NB4 (cell line): Measurements from ENCODE around the gene TM4SF1.

ENCODE experiments used
- DNase-seq: peaks from one replicate; pipeline ENCODE4 v3.0.0; 2010; ENCODE audit warnings: low read depth
- H3K4me3 ChIP-seq: one replicate; pipeline ENCODE4 v1.5.1; 2011; ENCODE audit warnings: mild to moderate bottlenecking, low read depth, low read length, moderate library complexity
- CTCF ChIP-seq: IDR thresholded peaks from one replicate; pipeline ENCODE4 v1.5.1; 2012; ENCODE audit warnings: low read depth, low read length
- MYC ChIP-seq: IDR thresholded peaks from 2 replicates; pipeline ENCODE4 v1.6.1; 2011; ENCODE audit warnings: low read depth, low read length
- POLR2A ChIP-seq: IDR thresholded peaks from 2 replicates; pipeline ENCODE4 v1.6.1; 2011; ENCODE audit warnings: mild to moderate bottlenecking; ENCODE audit not compliant: insufficient read length; ENCODE audit errors: extremely low read depth
- TF ChIP-seq, protein P1 (sequence below): IDR thresholded peaks from 2 replicates; pipeline ENCODE4 v1.6.1; 2011; ENCODE audit warnings: low read depth, low read length

Gene TM4SF1, protein sequence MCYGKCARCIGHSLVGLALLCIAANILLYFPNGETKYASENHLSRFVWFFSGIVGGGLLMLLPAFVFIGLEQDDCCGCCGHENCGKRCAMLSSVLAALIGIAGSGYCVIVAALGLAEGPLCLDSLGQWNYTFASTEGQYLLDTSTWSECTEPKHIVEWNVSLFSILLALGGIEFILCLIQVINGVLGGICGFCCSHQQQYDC

GRCh38 chr3:149377408-149378364 lies at the start of gene TM4SF1:
TSS of gene TM4SF1 (minus strand) at chr3:149377649. CDS start at chr3:149377547, 102 bp downstream.
- DNase-seq, result no peak
- H3K4me3 ChIP-seq, result no peak within 1 kb of the TSS
- TF ChIP-seq CTCF (no peak), MYC (no peak), POLR2A (no peak)
- TF ChIP-seq, protein P1, sequence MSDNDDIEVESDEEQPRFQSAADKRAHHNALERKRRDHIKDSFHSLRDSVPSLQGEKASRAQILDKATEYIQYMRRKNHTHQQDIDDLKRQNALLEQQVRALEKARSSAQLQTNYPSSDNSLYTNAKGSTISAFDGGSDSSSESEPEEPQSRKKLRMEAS, result no peak

DNA sequence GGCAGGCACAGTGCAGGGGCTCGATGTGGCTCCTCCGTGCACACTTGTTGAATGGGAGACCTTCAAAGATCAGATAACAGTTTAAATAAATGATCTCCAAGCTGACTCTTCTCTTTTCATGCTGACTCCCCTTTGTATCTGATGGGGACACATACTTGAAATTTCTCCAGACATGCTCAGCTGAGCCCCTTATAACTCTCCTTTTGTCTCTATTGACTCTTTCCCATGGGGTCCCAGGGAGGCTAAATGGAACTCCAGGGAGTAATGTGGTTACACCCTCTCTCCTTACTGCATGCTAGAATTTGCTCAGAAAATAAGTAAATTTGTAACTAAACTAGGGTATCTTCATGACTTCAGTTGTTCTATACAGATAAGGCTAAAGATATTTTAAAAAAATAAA lies 48.9 kb upstream of the TM4SF1 start:
- H3K4me3 ChIP-seq, result no peak overlapping the region
- no peak for DNase-seq
- TF ChIP-seq, protein P1, result no peak
- no peak for TF ChIP-seq CTCF
- TF ChIP-seq POLR2A, result no peak
- TF ChIP-seq MYC, result no peak

DNA sequence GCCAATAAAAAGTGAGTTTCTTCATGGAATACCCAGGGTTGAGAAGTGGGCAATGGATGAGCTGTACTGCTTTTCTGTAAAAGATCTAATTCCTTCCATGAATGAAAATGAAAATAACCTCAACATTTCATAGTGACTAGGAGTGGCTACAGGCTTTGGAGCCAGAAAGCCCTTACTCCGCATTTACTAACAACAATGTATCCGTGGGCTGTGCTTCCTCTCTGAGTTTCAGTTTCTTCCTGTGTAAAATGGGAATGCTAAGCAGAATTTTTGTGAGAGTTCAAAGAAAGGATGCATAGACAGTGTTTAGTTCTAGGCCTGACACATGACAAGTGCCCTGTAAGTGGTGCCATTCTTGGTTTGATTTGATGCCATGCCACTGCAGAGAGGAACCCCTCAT lies 47.5 kb upstream of the TM4SF1 start:
- DNase-seq, result no peak
- no peak for TF ChIP-seq CTCF
- TF ChIP-seq, protein P1, result no peak
- TF ChIP-seq POLR2A, result no peak
- no peak for TF ChIP-seq MYC

GRCh38 chr3:149421764-149422163 lies 44.3 kb upstream of the TM4SF1 start:
- DNase-seq, result no peak
- TF ChIP-seq MYC, result no peak
- H3K4me3 ChIP-seq, result no peak overlapping the region

More for the DNA sequence above, 47.5 kb upstream of the TM4SF1 start:
- no peak overlapping the region for H3K4me3 ChIP-seq

DNA sequence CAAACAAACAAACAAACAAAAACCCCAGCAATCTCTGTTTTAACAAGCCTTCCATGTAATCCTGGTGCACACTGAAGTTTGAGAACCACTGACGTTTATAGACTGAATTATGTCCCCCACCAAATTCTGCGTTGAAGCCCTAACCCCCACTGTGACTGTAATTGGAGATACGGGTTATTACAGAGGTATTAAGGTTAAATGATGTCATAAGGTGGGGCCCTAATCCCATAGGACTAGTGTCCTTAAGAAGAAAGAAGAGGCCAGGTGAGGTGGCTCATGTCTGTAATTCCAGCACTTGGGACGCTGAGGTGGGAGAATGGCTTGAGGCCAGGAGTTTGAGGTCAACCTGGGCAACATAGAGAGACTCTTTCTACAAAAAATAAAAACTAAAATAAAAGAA lies 42.4 kb upstream of the TM4SF1 start:
- TF ChIP-seq, protein P1, result no peak
- TF ChIP-seq MYC, result no peak
- TF ChIP-seq POLR2A, result no peak
- TF ChIP-seq CTCF, result no peak
- no peak for DNase-seq
- H3K4me3 ChIP-seq, result no peak overlapping the region

- TF ChIP-seq, protein P1, result no peak
- no peak for TF ChIP-seq POLR2A
- no peak for TF ChIP-seq MYC
- TF ChIP-seq CTCF, result no peak
- no peak overlapping the region for H3K4me3 ChIP-seq
These were observed 40.3 kb upstream of the TM4SF1 start for GRCh38 chr3:149417727-149418126.

More at GRCh38 chr3:149417727-149418126, 40.3 kb upstream of the TM4SF1 start:
- DNase-seq, result no peak
